ENCODE measurements around the gene GRIK1. TPM values are rescaled to one million over a fixed set of nuclear protein-coding genes. Genes with fewer than 3 reads are reported as not detected.

GRIK1 gene
- polyA plus RNA-seq, 1 donor (not counting 4 experiments of a cell fraction or from before 2014, with no cell fraction given): not detected

- no peak overlapping the region for H2AFZ ChIP-seq (ENCODE audit: control insufficient read depth, low read length)
- H3K9me1 ChIP-seq (ENCODE audit: control insufficient read depth, extremely low read depth, insufficient read depth, low read length): no peaks in the 10 kb centered on the region
- peaks cover 9% of the 10 kb centered on the region for H3K4me1 ChIP-seq (ENCODE audit: control insufficient read depth, extremely low read depth, insufficient read depth, low read length)
- H4K20me1 ChIP-seq (ENCODE audit: control insufficient read depth, extremely low read depth, insufficient read depth, low read length): no peaks in the 10 kb centered on the region
- no peak overlapping the region for H3K4me2 ChIP-seq (ENCODE audit: control insufficient read depth, extremely low read depth, insufficient read depth, low read depth, low read length)
- dilution Hi-C loops (cut with MboI; ENCODE audit: extremely low pct_ligation_motif_present, low sequenced_read_pairs): no loop called here
- no peak for DNase-seq (ENCODE audit: low read depth, low spot score)
- TF ChIP-seq CTCF (optimal IDR thresholded peaks at IDR 0.05 in 1 of 3, IDR thresholded peaks at IDR 0.05 in 1 of 3, conservative IDR thresholded peaks at IDR 0.05 in 1 of 3; ENCODE audit: extremely low read depth in 1 of 3, insufficient read depth in 2 of 3, low read length in 3 of 3) (no peak), EZH2 (IDR thresholded peaks at IDR 0.05; ENCODE audit: low read length) (no peak)
- H3K9me3 ChIP-seq (ENCODE audit: control insufficient read depth, low read depth, low read length): no peaks in the 10 kb centered on the region
- H3K79me2 ChIP-seq (ENCODE audit: control insufficient read depth, insufficient read depth, low read length): no peaks in the 10 kb centered on the region
- H3K27ac ChIP-seq (ENCODE audit: control insufficient read depth, insufficient read depth, low read length): no peak overlapping the region
- H3K4me3 ChIP-seq (ENCODE audit: control insufficient read depth in 2 of 3, extremely low read depth in 1 of 3, insufficient read depth in 2 of 3, low read depth in 1 of 3, low read length in 3 of 3): no peak overlapping the region
- H3K27me3 ChIP-seq (ENCODE audit: control insufficient read depth, extremely low read depth, insufficient read depth, low read length): no peaks in the 10 kb centered on the region
- FAIRE-seq: no peak
- H3K9ac ChIP-seq (ENCODE audit: control insufficient read depth, extremely low read depth, insufficient read depth, low read length): no peak overlapping the region
- H3K36me3 ChIP-seq (ENCODE audit: control insufficient read depth in 2 of 2, extremely low read depth in 1 of 2, insufficient read depth in 2 of 2, low read length in 2 of 2): no peaks in the 10 kb centered on the region
Measured at GRCh38 chr21:29655577-29655976, 284.2 kb downstream of the GRIK1 start.

DNA sequence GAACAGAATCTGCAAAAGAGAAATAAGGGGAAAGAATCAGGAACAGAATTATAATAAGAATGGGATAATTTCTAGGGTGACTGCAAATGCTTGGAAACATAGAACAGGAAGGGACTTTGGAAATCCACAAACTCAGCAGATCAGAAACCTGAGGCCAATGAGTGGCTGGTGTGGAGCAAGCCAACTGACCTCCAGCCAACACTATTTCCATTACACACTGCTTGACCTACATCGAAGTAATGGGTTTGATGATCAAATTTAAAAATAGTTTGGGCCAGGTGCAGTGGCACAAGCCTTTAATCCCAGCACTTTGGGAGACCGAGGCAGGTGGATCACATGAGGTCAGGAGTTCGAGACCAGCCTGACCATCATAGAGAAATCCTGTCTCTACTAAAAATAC, 284.9 kb downstream of the GRIK1 start:
- Histone ChIP-seq H3K4me2 (ENCODE audit: control insufficient read depth, extremely low read depth, insufficient read depth, low read depth, low read length) (no peak overlapping the region), H3K4me1 (ENCODE audit: control insufficient read depth, extremely low read depth, insufficient read depth, low read length) (peaks cover 9% of the 10 kb centered on the region), H3K79me2 (ENCODE audit: control insufficient read depth, insufficient read depth, low read length) (no peaks in the 10 kb centered on the region), H3K9me1 (ENCODE audit: control insufficient read depth, extremely low read depth, insufficient read depth, low read length) (no peaks in the 10 kb centered on the region), H3K9me3 (ENCODE audit: control insufficient read depth, low read depth, low read length) (no peaks in the 10 kb centered on the region), H3K4me3 (ENCODE audit: control insufficient read depth in 2 of 3, extremely low read depth in 1 of 3, insufficient read depth in 2 of 3, low read depth in 1 of 3, low read length in 3 of 3) (no peak overlapping the region), H3K9ac (ENCODE audit: control insufficient read depth, extremely low read depth, insufficient read depth, low read length) (no peak overlapping the region), H3K27me3 (ENCODE audit: control insufficient read depth, extremely low read depth, insufficient read depth, low read length) (no peaks in the 10 kb centered on the region), H4K20me1 (ENCODE audit: control insufficient read depth, extremely low read depth, insufficient read depth, low read length) (no peaks in the 10 kb centered on the region), H3K27ac (ENCODE audit: control insufficient read depth, insufficient read depth, low read length) (no peak overlapping the region), H2AFZ (ENCODE audit: control insufficient read depth, low read length) (no peak overlapping the region), H3K36me3 (ENCODE audit: control insufficient read depth in 2 of 2, extremely low read depth in 1 of 2, insufficient read depth in 2 of 2, low read length in 2 of 2) (no peaks in the 10 kb centered on the region)
- no peak for TF ChIP-seq EZH2 (IDR thresholded peaks at IDR 0.05; ENCODE audit: low read length)
- no peak for TF ChIP-seq CTCF (optimal IDR thresholded peaks at IDR 0.05 in 1 of 3, IDR thresholded peaks at IDR 0.05 in 1 of 3, conservative IDR thresholded peaks at IDR 0.05 in 1 of 3; ENCODE audit: extremely low read depth in 1 of 3, insufficient read depth in 2 of 3, low read length in 3 of 3)
- no peak for FAIRE-seq
- dilution Hi-C loops (cut with MboI; ENCODE audit: extremely low pct_ligation_motif_present, low sequenced_read_pairs): no loop called here
- no peak for DNase-seq (ENCODE audit: low read depth, low spot score)

Measured in keratinocyte (primary cell).